Lung (tissue), 12 donors: ENCODE data around the gene TPO. TPM values are rescaled to one million over a fixed set of nuclear protein-coding genes. Genes with fewer than 3 reads are reported as not detected.
A peak's percentile ranks its signal among the peaks of the same experiment; 100 is the strongest.

ENCODE experiments used
- ATAC-seq: fragments of 200-7000 bp; cut with Tn5 transposase; one replicate; pipeline ENCODE4 v1.9.1; 2020; ENCODE audit warnings: moderate number of reproducible peaks; ENCODE audit not compliant: insufficient read depth, low FRiP score
- DNase-seq, 3 donors: peaks; one replicate each; pipeline ENCODE4 v3.0.0-alpha.2; 2013 to 2017
- H3K27ac ChIP-seq, 2 donors: one replicate each; pipeline ENCODE4 v1.5.1; 2013; ENCODE audit warnings: mild to moderate bottlenecking in 2 of 2, moderate library complexity in 2 of 2, control low read depth in 1 of 2, inconsistent platforms in 1 of 2, low read depth in 1 of 2, low read length in 1 of 2
- H3K27me3 ChIP-seq, 3 donors: one replicate each; pipeline ENCODE4 v1.5.1; 2013; ENCODE audit warnings: low read length in 2 of 3; ENCODE audit not compliant: control insufficient read depth in 3 of 3, insufficient read depth in 3 of 3
- H3K36me3 ChIP-seq, 4 donors: one replicate each; pipeline ENCODE4 v1.5.1; 2013; ENCODE audit warnings: low read length in 4 of 4, mild to moderate bottlenecking in 1 of 4, moderate library complexity in 1 of 4; ENCODE audit not compliant: control insufficient read depth in 4 of 4, insufficient read depth in 4 of 4
- H3K4me1 ChIP-seq, 5 donors: one replicate each; pipeline ENCODE4 v1.5.1; 2013; ENCODE audit warnings: low read length in 5 of 5, mild to moderate bottlenecking in 2 of 5, moderate library complexity in 1 of 5; ENCODE audit not compliant: control insufficient read depth in 5 of 5, insufficient read depth in 5 of 5
- H3K4me3 ChIP-seq: one replicate; pipeline ENCODE4 v1.5.1; 2013; ENCODE audit warnings: mild to moderate bottlenecking, control low read depth, moderate library complexity
- H3K9ac ChIP-seq, 2 donors: one replicate each; pipeline ENCODE4 v1.5.1; 2013; ENCODE audit warnings: low read length in 2 of 2, control low read depth in 1 of 2; ENCODE audit not compliant: insufficient read depth in 1 of 2
- H3K9me3 ChIP-seq, 4 donors: one replicate each; pipeline ENCODE4 v1.5.1; 2013; ENCODE audit warnings: low read length in 3 of 4, mild to moderate bottlenecking in 1 of 4, moderate library complexity in 1 of 4; ENCODE audit not compliant: control insufficient read depth in 4 of 4, insufficient read depth in 3 of 4
- CTCF ChIP-seq: IDR thresholded peaks from 2 replicates; pipeline ENCODE4 v1.5.1; 2012; ENCODE audit warnings: mild to moderate bottlenecking; ENCODE audit errors: control extremely low read depth, extremely low read depth
- WGBS, 2 donors: extraction: QIAGEN DNeasy Blood & Tissue Kit; methylation state at CpG; one replicate each; pipeline ENCODE4 v1.1.7; 2013; 5-methylcytosine and 5-hydroxymethylcytosine counted together
- polyA plus RNA-seq, 2 donors: library from polyadenylated mRNA; stranded (reverse); fragments of 200-250 nt; gene quantifications; one replicate each; pipeline ENCODE4 v1.2.1, GENCODE V29; 2013
- total RNA-seq, 2 donors: library from RNA; depleted of rRNA in 1 of 2; stranded (reverse); fragments of >200 nt in 1 of 2; gene quantifications; one replicate each; pipeline ENCODE4 v1.2.1, GENCODE V29; 2014 to 2021
- donor health status: control.
- donor health status: control.
- donor health status: Bipolar disorder and iron deficiency.
- donor health status: healthy.
- donor health status: DM: yes; HTN: yes; CAD: no.

Gene TPO
- total and polyA plus RNA-seq, 4 donors: 0.17 to 0.31 TPM; not detected in 2

- Histone ChIP-seq H3K27ac (no peak overlapping the region), H3K27me3 (no peaks in the 10 kb centered on the region), H3K9ac (no peak overlapping the region), H3K9me3 (no peaks in the 10 kb centered on the region), H3K4me3 (no peak overlapping the region), H3K4me1 (no peaks in the 10 kb centered on the region), H3K36me3 (no peaks in the 10 kb centered on the region)
- ATAC-seq (no peak), DNase-seq (peak in 1 of 3 donors; percentile 16)
- TF ChIP-seq CTCF: no peak
- WGBS, 2 donors: 66 to 83% methylated on average over 23 of the region's 23 CpGs
Measured at GRCh38 chr2:1420746-1421480, 7.7 kb downstream of the TPO start.

- no peak overlapping the region for H3K4me3 ChIP-seq
- H3K27ac ChIP-seq: no peak overlapping the region
- no peak for ATAC-seq
- H3K9me3 ChIP-seq: no peaks in the 10 kb centered on the region
- TF ChIP-seq CTCF: no peak
- 55 to 86% methylated on average over 14 of the region's 14 CpGs for WGBS, 2 donors
- H3K4me1 ChIP-seq: no peaks in the 10 kb centered on the region
- no peak for DNase-seq
- no peaks in the 10 kb centered on the region for H3K27me3 ChIP-seq
- no peaks in the 10 kb centered on the region for H3K36me3 ChIP-seq
- no peak overlapping the region for H3K9ac ChIP-seq
Measured at GRCh38 chr2:1421731-1422130, 8.5 kb downstream of the TPO start.

- 87 to 90% methylated on average over 22 of the region's 22 CpGs for WGBS, 2 donors
- no peaks in the 10 kb centered on the region for H3K27me3 ChIP-seq
- H3K4me1 ChIP-seq: no peaks in the 10 kb centered on the region
- ATAC-seq (no peak), DNase-seq (no peak)
- no peak overlapping the region for H3K9ac ChIP-seq
- no peaks in the 10 kb centered on the region for H3K36me3 ChIP-seq
- no peak overlapping the region for H3K27ac ChIP-seq
- TF ChIP-seq CTCF: no peak
- no peak overlapping the region for H3K4me3 ChIP-seq
- peaks cover 0 to 4% (median 0%) of the 10 kb centered on the region in 4 donors for H3K9me3 ChIP-seq
Measured at GRCh38 chr2:1422131-1422530, 8.9 kb downstream of the TPO start.
